GM23338 (cell line): ENCODE results near the gene BMF. TPM values are rescaled to one million over a fixed set of nuclear protein-coding genes. Genes with fewer than 3 reads are reported as not detected.
A peak's percentile ranks its signal among the peaks of the same experiment; 100 is the strongest.

Source experiments
- ATAC-seq: fragments of 200-7000 bp; cut with Tn5 transposase; 3 replicates; pipeline ENCODE4 v1.9.1; 2020
- DNase-seq: peaks from one replicate; pipeline ENCODE4 v3.0.0-alpha.2; 2015; ENCODE audit warnings: low spot score
- H2AFZ ChIP-seq: fragments of 200-600 bp; sonication (generic); 2 replicates; pipeline ENCODE4 v1.8.0; 2016; ENCODE audit warnings: antibody characterized with exemption, mild to moderate bottlenecking, moderate library complexity
- H3F3A ChIP-seq: fragments of 200-600 bp; sonication (generic); replicated peaks from 2 replicates; pipeline ENCODE4 v1.8.0; 2017; ENCODE audit warnings: antibody characterized with exemption, mixed run types, low read depth
- H3K27ac ChIP-seq: fragments of 200-600 bp; sonication (generic); 2 replicates; pipeline ENCODE4 v1.6.1; 2016; ENCODE audit warnings: low read depth
- H3K27me3 ChIP-seq: fragments of 200-600 bp; sonication (generic); 2 replicates; pipeline ENCODE4 v1.8.0; 2016; ENCODE audit warnings: mild to moderate bottlenecking, mixed run types, moderate library complexity; ENCODE audit not compliant: insufficient read depth
- H3K36me3 ChIP-seq: fragments of 200-600 bp; sonication (generic); 2 replicates; pipeline ENCODE4 v1.8.0; 2016; ENCODE audit warnings: mild to moderate bottlenecking; ENCODE audit not compliant: insufficient read depth
- H3K4me1 ChIP-seq: fragments of 200-600 bp; sonication (generic); 2 replicates; pipeline ENCODE4 v1.8.0; 2016; ENCODE audit warnings: mild to moderate bottlenecking, moderate library complexity; ENCODE audit not compliant: insufficient read depth
- H3K4me2 ChIP-seq: fragments of 200-600 bp; sonication (generic); 2 replicates; pipeline ENCODE4 v1.7.1; 2017; ENCODE audit warnings: mixed run types
- H3K4me3 ChIP-seq: fragments of 200-600 bp; sonication (generic); 2 replicates; pipeline ENCODE4 v1.6.1; 2016; ENCODE audit warnings: mixed run types
- H3K79me2 ChIP-seq: fragments of 200-600 bp; sonication (generic); replicated peaks from 2 replicates; pipeline ENCODE4 v1.8.0; 2017; ENCODE audit warnings: mild to moderate bottlenecking; ENCODE audit not compliant: insufficient read depth
- H3K9me2 ChIP-seq: fragments of 200-600 bp; sonication (generic); 2 replicates; pipeline ENCODE4 v1.8.0; 2017; ENCODE audit not compliant: insufficient read depth
- H4K20me1 ChIP-seq: fragments of 200-600 bp; sonication (generic); replicated peaks from 2 replicates; pipeline ENCODE4 v1.8.0; 2017; ENCODE audit warnings: mild to moderate bottlenecking; ENCODE audit not compliant: insufficient read depth
- H3K27ac Mint-ChIP-seq: 2 replicates; pipeline ENCODE4 v1.8.0; 2020; ENCODE audit warnings: inconsistent platforms, mild to moderate bottlenecking, moderate library complexity, mixed read lengths
- H3K27me3 Mint-ChIP-seq: 3 replicates; pipeline ENCODE4 v1.8.0; 2022; ENCODE audit warnings: low read depth, mild to moderate bottlenecking, moderate library complexity, mixed read lengths, inconsistent platforms; ENCODE audit not compliant: insufficient read depth, poor library complexity
- H3K36me3 Mint-ChIP-seq: 3 replicates; pipeline ENCODE4 v1.8.0; 2021; ENCODE audit warnings: low read depth, mild to moderate bottlenecking, inconsistent platforms, moderate library complexity, mixed read lengths
- H3K4me1 Mint-ChIP-seq: 3 replicates; pipeline ENCODE4 v1.8.0; 2020; ENCODE audit warnings: mild to moderate bottlenecking, inconsistent platforms, mixed read lengths
- H3K4me3 Mint-ChIP-seq: 3 replicates; pipeline ENCODE4 v1.8.0; 2021; ENCODE audit warnings: moderate library complexity, mild to moderate bottlenecking, inconsistent platforms, mixed read lengths
- H3K9me3 Mint-ChIP-seq: 3 replicates; pipeline ENCODE4 v1.8.0; 2020; ENCODE audit warnings: moderate library complexity, mild to moderate bottlenecking, inconsistent platforms, mixed read lengths
- CREB1 ChIP-seq: fragments of 250-450 bp; sonication (Bioruptor Pico); IDR thresholded peaks from 2 replicates; pipeline ENCODE4 v1.5.0; 2020; ENCODE audit warnings: low read depth, mild to moderate bottlenecking, moderate library complexity
- EZH2phosphoT487 ChIP-seq: fragments of 200-600 bp; sonication (generic); IDR thresholded peaks from one replicate; pipeline ENCODE4 v1.8.1; 2018; ENCODE audit warnings: antibody characterized with exemption; ENCODE audit not compliant: unreplicated experiment
- JUNB ChIP-seq: IDR thresholded peaks from one replicate; pipeline ENCODE4 v1.6.1; 2016; ENCODE audit warnings: antibody characterized with exemption; ENCODE audit not compliant: unreplicated experiment
- NANOG ChIP-seq: IDR thresholded peaks from 2 replicates; pipeline ENCODE4 v1.6.1; 2016; ENCODE audit warnings: antibody characterized with exemption, borderline replicate concordance
- POLR2AphosphoS5 ChIP-seq: IDR thresholded peaks from 2 replicates; pipeline ENCODE4 v1.6.1; 2016; ENCODE audit warnings: antibody characterized with exemption, low read depth
- STAT1 ChIP-seq: IDR thresholded peaks from one replicate; pipeline ENCODE4 v1.6.1; 2016; ENCODE audit warnings: antibody characterized with exemption; ENCODE audit not compliant: unreplicated experiment
- polyA plus RNA-seq: library from polyadenylated mRNA; unstranded; fragments of >200 nt; fragmentation: Nextera tagmentation; extraction: Ambion mirVana; gene quantifications from 2 replicates; pipeline ENCODE4 v1.2.1, GENCODE V29; 2016
- total RNA-seq: library from RNA; depleted of rRNA; stranded (reverse); fragments of >200 nt; shearing (Covaris generic); gene quantifications from 2 replicates; pipeline ENCODE4 v1.2.3, GENCODE V29; 2014
- TF ChIP-seq, protein P1 (sequence below), 2 experiments: fragments of 200-600 bp in 1 of 2; sonication (generic) in 1 of 2; conservative IDR thresholded peaks; 2 replicates each; pipeline versions ENCODE4 v1.5.1 to v1.6.1; 2016 to 2017; ENCODE audit warnings: antibody characterized with exemption in 2 of 2, low read depth in 2 of 2, mild to moderate bottlenecking in 2 of 2, moderate library complexity in 1 of 2

The BMF gene
- total and polyA plus RNA-seq, 2 experiments from 2014 or later = 2.0 to 20.3 TPM

DNA sequence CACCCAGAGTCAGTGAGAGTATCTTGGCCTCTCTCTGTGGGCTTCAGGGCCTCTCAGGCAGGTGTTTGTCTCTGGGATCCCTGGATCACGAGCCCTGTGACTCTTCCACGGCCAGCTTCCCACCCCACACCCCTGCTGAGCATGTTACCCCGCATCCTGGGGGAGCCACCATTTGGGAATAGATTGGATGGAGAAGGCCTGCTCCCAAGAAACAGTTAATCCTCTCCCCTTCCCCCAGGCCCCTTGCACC, 54.1 kb downstream of the BMF start:
- H3K4me1 Mint-ChIP-seq = peaks cover 32% of the 10 kb centered on the region
- H3K4me2 ChIP-seq = no peak overlapping the region

GRCh38 chr15:40053831-40054604, 54.7 kb downstream of the BMF start:
- Histone ChIP-seq H4K20me1 (no peaks in the 10 kb centered on the region), H3K4me1 (peaks cover 6% of the 10 kb centered on the region), H2AFZ (no peak overlapping the region), H3K36me3 (no peaks in the 10 kb centered on the region), H3K4me3 (no peak overlapping the region), H3K9me2 (no peaks in the 10 kb centered on the region), H3K27ac (no peak overlapping the region), H3F3A (0 out of 2 replicates have a peak, but pooled peaks cover 10% of the 10 kb centered on the region), H3K4me2 (no peak overlapping the region), H3K79me2 (no peaks in the 10 kb centered on the region), H3K27me3 (no peaks in the 10 kb centered on the region)
- ATAC-seq (no peak), DNase-seq (no peak)
- Mint-ChIP-seq H3K27ac (no peak overlapping the region), H3K4me1 (peaks cover 32% of the 10 kb centered on the region), H3K27me3 (peaks cover 12% of the 10 kb centered on the region), H3K9me3 (no peaks in the 10 kb centered on the region; the same call in 2 of the 3 replicates), H3K4me3 (no peak overlapping the region), H3K36me3 (no peaks in the 10 kb centered on the region; the same call in 2 of the 3 replicates)
- no peak for TF ChIP-seq EZH2phosphoT487

More for the DNA sequence above, 54.1 kb downstream of the BMF start:
- ATAC-seq (no peak), DNase-seq (no peak)
- no peaks in the 10 kb centered on the region for H3K36me3 ChIP-seq
- TF ChIP-seq STAT1 = no peak
- TF ChIP-seq NANOG = no peak
- TF ChIP-seq POLR2AphosphoS5 = no peak
- TF ChIP-seq, protein P1, sequence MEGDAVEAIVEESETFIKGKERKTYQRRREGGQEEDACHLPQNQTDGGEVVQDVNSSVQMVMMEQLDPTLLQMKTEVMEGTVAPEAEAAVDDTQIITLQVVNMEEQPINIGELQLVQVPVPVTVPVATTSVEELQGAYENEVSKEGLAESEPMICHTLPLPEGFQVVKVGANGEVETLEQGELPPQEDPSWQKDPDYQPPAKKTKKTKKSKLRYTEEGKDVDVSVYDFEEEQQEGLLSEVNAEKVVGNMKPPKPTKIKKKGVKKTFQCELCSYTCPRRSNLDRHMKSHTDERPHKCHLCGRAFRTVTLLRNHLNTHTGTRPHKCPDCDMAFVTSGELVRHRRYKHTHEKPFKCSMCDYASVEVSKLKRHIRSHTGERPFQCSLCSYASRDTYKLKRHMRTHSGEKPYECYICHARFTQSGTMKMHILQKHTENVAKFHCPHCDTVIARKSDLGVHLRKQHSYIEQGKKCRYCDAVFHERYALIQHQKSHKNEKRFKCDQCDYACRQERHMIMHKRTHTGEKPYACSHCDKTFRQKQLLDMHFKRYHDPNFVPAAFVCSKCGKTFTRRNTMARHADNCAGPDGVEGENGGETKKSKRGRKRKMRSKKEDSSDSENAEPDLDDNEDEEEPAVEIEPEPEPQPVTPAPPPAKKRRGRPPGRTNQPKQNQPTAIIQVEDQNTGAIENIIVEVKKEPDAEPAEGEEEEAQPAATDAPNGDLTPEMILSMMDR (conservative IDR thresholded peaks at IDR 0.05; ENCODE audit: low read depth in 2 of 2) = no peak
- no peak for TF ChIP-seq CREB1 (CRISPR knock-in tag)
- no peak overlapping the region for H3K27ac Mint-ChIP-seq
- H4K20me1 ChIP-seq = no peaks in the 10 kb centered on the region
- H3F3A ChIP-seq = 0 out of 2 replicates have a peak, but pooled peaks cover 10% of the 10 kb centered on the region
- H2AFZ ChIP-seq = no peak overlapping the region
- H3K79me2 ChIP-seq = no peaks in the 10 kb centered on the region
- H3K9me3 Mint-ChIP-seq = no peaks in the 10 kb centered on the region; the same call in 2 of the 3 replicates
- H3K27me3 Mint-ChIP-seq = peaks cover 12% of the 10 kb centered on the region
- no peaks in the 10 kb centered on the region; the same call in 2 of the 3 replicates for H3K36me3 Mint-ChIP-seq
- H3K4me1 ChIP-seq = peaks cover 6% of the 10 kb centered on the region
- no peak overlapping the region for H3K4me3 ChIP-seq
- no peaks in the 10 kb centered on the region for H3K27me3 ChIP-seq
- H3K4me3 Mint-ChIP-seq = no peak overlapping the region
- H3K27ac ChIP-seq = no peak overlapping the region
- H3K9me2 ChIP-seq = no peaks in the 10 kb centered on the region

- peaks cover 6% of the 10 kb centered on the region for H3K4me1 ChIP-seq
- no peak overlapping the region for H3K27ac ChIP-seq
- DNase-seq = peak; percentile 53
- H4K20me1 ChIP-seq = no peaks in the 10 kb centered on the region
- TF ChIP-seq, protein P1 (conservative IDR thresholded peaks at IDR 0.05; ENCODE audit: low read depth in 2 of 2) = peak; percentile 42 to 68; a peak in 3 of 4 replicates
- no peak for TF ChIP-seq JUNB
- no peak overlapping the region for H3K4me2 ChIP-seq
- no peak overlapping the region for H3K27ac Mint-ChIP-seq
- 0 out of 2 replicates have a peak, but pooled peaks cover 10% of the 10 kb centered on the region for H3F3A ChIP-seq
- H3K4me1 Mint-ChIP-seq = peaks cover 31% of the 10 kb centered on the region
- H2AFZ ChIP-seq = no peak overlapping the region
- no peaks in the 10 kb centered on the region for H3K36me3 ChIP-seq
- no peak overlapping the region for H3K4me3 Mint-ChIP-seq
- H3K9me2 ChIP-seq = no peaks in the 10 kb centered on the region
- H3K27me3 Mint-ChIP-seq = peaks cover 11% of the 10 kb centered on the region
- H3K36me3 Mint-ChIP-seq = no peaks in the 10 kb centered on the region; the same call in 2 of the 3 replicates
- no peak overlapping the region for H3K4me3 ChIP-seq
- no peaks in the 10 kb centered on the region for H3K27me3 ChIP-seq
- no peaks in the 10 kb centered on the region for H3K79me2 ChIP-seq
- no peaks in the 10 kb centered on the region; the same call in 2 of the 3 replicates for H3K9me3 Mint-ChIP-seq
- ATAC-seq = peak; percentile 21
Observed at GRCh38 chr15:40053079-40053830, 55.4 kb downstream of the BMF start.
